ENCODE results near the gene TGFBI.

Gene TGFBI

DNA sequence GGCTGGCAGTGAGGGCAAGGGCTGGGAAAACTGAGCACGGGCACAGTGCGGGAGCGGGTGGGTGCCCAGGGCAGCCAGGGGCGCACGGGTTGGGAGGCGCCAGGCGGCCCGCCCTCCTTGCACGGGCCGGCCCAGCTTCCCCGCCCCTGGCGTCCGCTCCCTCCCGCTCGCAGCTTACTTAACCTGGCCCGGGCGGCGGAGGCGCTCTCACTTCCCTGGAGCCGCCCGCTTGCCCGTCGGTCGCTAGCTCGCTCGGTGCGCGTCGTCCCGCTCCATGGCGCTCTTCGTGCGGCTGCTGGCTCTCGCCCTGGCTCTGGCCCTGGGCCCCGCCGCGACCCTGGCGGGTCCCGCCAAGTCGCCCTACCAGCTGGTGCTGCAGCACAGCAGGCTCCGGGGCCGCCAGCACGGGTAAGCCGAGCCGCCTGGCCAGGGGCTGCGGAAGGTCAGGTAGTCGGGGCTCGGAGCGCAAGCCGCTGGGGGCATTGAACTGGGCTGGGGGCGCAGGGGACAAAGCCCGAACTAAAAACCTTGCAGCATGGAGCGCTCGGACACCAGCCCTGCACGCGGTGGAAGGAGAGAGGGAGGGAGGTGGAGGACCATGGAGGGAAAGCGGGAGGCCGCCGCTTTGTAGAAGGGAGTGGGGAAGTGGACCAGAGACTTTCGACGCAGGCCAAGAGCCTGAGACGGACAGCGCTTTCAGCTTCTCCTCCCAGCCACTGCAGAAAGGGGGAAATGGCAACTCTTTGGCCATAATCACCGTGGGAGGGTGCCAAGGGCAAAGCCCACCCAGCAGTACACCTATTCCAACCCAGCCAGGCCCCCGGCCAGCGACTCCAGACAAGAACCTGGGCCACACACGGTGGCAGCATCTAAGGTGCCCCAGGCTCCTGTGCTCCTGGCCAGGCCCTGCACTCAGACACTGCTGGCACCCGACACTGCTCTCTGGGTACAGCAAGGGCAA is at the start of gene TGFBI:
Gene TGFBI (plus strand): TSS at position 207 of the 961 bp plus-strand sequence. CDS start 68 bp downstream, at position 275.
- DNase-seq = no peak

DNA sequence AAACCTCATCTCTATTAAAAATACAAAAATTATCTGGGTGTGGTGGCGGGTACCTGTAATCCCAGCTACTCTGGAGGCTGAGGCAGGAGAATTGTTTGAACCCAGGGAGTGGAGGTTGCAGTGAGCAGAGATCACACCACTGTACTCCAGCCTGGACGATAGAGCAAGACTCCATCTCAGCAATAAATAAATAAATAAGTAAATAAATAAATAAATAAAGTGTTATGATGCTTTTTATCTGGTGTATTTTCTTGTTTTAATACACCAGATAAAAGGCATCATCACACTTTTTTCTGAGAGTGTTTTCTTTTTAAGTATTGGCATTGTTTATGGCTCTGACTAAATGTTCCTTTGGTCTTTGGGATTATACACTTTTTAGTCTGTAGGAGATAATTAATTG is 49.8 kb upstream of the TGFBI start:
- no peak for DNase-seq

DNA sequence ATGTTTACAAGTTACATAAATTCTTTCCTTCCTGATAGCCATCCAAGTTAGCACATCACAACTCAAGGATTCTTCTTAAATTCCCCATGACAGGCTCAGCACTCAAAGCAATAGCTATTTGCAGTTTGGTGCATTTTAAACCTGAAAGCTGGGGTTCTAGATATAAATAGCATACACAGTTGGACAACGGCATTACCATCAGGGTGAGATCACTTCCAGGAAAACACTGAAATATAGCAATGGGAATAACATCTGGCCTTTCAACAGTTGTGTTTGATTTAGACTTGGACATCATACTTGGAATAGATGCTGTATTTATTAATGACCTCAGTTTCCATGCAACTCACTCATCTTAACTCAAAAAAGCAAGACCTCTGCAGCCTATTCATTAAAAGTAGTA is 49.3 kb upstream of the TGFBI start:
- DNase-seq = no peak

DNA sequence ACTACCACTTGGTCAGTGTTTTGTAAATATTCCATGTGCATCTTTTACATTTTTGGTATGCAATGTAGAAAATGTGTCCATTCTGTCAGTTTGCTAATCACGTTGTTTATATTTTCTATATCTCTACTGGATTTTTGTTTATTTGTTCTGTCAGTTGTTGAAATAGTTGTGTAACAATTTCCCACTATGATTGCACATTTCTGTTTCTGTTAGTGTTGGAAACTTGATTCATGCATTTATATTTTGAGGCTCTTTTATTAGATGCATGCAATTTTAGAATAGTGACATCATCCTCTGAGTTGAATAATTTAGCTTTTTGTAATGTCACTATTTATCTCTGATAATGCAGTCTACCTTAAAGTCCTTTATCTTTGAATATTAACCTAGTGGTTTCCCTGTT is 48.2 kb upstream of the TGFBI start:
- DNase-seq = no peak

DNA sequence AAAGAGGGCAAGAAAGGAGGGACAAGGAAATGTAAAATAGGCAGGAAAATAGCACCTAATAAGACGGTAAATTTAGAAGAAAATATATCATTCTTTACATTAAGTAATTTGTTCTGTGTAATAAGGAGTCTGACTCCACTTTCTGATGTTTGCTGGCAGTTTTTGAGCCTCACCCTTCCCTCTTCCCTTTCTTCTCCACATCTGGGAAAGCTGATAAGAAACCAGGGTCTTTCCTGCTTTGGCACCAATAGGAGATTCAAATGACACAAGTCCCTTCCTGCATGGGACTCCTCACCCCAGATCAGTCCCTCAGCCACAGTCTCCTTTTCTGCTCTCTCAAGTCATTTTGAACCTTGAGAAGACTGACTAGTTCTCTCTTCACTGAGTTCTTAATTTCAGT is 42.8 kb upstream of the TGFBI start:
- no peak for DNase-seq

DNA sequence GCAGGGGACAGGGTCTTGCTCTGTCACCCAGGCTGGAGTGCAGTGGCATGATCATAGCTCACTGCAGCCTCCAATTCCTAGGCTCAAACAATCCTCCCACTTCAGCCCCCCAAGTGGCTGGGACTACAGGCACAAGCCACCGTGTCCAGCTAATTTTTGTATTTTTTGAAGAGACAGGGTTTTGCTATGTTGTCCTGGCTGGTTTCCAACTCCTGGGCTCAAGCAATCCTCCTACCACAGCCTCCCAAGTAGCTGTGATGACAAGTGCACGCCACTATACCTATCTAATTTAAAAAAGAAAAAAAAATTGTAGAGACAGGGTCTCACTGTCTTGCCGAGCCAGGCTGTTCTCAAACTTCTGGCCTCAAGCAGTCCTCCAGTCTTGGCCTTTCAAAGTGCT is 42.4 kb upstream of the TGFBI start:
- DNase-seq = no peak

DNA sequence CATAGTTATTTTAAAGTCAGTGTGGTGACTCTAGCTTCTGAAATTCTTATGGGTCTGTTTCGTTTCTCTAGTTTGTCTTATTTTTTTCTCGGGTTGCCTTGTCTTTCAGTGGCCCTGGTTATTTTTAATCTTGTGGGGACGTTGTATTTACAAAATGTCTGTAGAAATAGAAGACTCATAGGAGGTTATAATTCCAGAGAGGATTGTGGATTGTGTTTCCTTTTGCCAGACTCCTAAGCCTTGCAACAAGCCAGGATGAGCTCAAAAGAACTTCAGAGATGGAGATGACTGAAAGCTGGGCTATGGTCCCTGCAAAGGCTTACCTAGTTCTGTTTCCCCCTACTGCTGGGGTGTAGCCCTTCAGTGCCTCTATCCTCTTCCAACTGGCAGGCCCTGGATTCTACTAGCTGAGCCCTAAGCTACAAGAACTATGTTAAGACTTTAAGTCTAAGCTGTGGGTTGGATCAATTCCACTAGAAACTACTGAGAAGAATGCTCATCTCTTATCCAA is 41.8 kb upstream of the TGFBI start:
- no peak for DNase-seq

DNA sequence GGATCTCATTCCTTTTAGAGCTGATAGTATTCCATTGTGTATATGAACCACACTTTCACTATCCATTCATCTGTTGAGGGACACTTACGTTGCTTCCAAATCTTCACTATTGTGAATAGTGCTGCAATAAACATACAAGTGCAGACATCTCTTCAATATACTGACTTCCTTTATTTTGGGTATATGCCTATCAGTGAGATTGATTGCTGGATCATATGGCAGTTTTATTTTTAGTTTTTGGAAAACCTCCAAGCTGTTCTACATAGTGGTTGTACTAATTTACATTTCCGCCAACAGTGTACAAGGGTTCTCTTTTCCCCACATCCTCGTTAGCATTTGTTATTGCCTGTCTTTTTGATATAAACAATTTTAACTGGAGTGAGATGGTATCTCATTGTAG is 40.2 kb upstream of the TGFBI start:
- DNase-seq = no peak

DNA sequence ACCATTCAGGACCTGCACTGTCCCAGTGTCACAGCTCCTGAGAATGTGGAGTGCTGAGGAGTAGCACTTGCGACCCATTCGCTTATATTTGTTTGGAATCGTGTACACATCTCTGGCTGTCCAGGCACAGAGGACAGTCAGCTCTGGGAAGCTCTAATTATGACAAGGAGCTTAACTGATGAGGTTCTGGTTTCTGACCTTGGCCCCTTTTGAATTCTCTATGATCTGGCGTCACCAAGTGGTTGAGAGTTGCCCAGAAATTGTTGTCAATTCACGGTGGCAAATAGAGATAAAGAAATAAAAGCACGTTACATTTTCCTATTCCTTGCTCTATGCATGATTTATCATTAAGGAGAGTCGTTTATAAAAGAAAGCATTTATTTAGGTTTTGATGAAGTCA is 39.1 kb upstream of the TGFBI start:
- DNase-seq = no peak

DNA sequence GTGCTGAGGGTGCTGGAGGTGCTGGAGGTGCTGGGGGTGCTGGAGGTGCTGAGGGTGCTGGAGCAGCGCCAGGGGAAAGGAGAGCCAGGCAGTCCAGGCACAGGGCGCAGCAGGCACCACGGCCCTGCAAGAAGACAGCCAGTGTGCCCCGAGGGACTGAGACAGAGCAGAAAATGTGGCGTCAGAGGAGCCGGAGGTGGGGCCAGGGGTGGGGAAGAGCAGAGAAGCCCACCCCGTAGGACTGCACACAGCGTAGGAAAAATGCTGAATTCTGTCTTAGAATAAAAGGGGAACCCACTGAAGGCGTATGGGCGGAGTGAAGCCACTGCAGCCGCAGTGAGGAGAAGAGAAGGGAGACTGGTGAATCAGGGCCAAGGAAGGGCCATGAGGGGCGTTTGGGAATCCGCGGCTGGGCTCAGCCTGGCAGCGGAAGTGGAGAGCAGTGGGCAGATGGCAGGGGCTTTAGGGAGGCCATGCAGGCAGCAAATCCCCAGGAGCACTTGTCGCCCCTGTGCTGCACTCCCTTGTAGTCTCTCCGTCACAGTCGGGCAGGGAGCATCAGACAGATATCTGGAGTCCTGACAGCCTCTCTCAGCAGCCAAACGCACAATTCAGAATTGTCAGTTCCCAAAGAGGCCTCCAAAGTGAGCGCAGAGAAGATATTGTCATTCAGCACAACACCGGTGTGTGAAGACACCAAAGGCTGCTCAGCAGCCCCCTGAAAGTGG is 38.1 kb upstream of the TGFBI start:
- DNase-seq = no peak

DNA sequence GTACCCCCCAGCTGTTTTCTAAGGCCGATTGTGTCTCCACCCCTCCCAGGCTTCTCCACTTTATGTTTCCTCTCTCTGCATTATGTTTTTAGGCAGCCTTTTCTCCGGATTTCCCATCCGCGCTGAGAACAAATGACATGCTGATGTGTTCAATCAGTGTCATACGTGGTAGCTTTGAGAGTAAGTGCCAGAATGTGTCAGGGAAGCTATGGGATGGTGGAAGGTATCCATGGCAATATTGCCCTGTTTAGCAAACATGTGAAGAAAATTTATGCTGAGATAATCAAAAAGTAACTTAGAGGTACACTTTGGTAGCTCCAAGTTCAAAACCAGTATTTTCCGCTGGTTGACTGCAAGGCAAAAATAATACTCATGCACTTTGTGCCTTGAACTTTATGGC is 37.4 kb upstream of the TGFBI start:
- DNase-seq = no peak

DNA sequence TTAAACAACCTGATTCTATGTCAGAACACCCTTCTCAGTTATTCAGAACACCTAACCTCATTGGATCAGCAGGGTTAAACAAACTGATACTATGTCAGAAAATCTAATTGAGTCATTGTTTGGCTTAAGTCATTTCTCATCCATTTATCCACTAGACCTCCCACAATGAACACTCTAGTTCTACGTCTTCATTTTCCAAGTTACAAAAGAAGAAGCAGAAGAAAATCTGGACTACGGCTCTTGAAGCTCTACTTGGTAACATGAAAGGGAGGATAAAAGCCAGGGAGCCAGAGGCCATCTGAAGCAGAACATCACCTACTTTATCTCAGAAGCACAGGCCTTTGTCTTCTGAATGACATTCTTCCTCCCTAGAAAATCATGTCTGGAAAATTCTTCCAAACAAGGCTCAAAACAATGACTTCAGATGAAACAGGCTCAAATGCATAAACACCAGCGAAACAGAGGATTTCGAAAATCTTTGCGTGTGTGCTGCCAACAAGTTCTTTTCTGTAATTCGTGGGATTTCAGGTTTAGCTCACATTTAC is 35.4 kb upstream of the TGFBI start:
- no peak for DNase-seq

DNA sequence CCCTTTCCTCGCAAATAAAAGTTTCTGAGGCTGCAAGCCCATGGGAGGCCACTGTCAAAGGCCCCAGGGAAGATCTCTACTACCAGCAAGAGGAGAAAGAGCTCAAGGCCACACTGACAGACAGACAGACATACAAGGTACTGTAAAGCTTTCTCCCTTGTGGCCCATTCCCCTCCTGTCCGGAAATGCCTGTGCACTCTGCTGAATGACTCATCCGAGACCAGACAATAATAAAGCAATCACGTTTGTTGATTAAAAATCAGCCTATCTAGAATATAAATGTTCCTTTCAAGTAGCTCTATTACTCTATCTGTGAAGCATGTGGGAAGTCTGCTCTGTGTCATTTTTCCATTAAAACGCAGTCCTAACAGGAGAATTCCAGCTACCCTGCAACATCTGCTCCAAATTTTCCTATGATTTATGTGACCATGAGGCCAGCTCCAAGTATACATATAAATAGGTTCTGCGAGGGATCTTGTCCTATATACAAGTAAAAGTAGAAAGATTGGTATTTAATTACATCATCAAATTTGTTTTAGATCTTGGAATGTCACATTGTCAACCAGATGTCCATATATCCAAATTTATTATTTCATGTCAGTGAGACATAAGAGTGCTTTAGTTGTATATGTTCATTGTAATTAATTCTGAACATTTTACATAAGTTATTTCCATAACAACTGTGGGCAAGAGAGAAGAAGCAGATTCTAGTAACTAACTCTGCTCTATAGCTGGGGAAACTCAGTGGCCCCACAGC is 34.7 kb upstream of the TGFBI start:
- DNase-seq = no peak

DNA sequence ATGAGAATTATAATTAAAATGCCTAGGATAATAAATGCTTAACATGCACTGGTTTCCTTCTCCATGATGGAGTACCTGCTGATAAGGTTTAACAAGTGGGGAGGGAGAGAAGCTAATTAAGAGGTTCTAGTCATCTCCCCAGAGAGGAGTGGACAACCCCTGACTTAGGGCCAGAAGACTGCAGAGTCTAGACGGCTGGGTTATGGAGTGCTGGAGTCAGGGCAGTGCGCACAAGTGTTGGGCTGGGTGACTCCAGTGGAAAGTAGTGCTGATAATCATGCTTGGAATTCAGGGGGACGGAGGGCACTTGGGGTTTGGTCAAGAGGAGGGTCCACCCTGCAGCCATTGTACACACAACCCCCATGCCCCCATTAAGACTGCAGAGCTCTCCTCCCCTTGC is 32.8 kb upstream of the TGFBI start:
- no peak for DNase-seq

DNA sequence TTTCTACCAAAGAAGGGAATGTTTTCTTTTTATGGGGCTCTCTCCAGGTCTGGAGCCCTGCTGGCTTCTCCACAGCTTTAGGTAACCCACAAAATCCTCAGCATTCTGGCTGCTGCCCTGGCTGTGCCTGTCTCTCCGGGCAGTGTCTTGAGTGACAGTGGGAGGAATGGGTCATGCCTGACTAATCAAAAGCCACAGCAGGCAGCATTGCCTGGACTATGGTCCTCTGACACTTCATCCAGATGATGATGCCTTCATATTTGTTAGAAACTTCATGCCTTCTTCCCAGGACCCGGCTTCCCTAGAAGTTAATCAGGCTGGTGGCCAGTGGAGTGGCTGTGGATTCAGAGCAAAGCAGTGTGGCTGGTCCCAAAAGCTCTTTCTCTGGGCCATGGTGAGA is 32.2 kb upstream of the TGFBI start:
- no peak for DNase-seq

DNA sequence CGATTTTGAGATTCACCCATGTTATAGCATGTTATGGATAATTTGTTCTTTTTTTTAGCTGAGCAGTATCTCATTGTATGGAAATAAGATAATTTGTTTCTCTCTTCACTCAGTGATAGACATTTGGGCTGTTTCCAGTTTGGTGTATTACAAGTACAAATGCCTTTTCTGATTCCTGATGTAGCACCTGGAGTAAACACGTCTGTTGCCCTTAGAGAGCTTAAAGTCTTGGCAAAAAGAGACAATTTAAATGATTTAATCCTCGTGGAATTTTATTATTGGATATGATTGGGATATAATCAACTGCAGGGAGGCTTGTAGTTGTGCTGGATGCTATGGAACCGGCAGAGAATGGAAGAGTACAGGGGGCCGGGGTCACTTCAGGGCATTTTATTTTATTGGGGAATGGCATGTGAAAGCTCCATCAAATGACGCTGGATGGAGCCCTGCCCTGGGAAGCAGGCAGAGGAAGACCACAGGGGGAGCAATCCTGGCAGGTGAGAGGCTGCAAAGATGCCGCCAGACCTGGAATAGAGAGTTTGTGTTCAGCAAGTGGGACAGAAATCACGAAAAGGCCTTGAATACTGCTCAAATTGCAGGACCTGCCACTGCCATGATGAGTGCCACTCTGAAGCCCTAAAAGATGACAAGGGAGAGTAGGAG is 31.0 kb upstream of the TGFBI start:
- DNase-seq = no peak

DNA sequence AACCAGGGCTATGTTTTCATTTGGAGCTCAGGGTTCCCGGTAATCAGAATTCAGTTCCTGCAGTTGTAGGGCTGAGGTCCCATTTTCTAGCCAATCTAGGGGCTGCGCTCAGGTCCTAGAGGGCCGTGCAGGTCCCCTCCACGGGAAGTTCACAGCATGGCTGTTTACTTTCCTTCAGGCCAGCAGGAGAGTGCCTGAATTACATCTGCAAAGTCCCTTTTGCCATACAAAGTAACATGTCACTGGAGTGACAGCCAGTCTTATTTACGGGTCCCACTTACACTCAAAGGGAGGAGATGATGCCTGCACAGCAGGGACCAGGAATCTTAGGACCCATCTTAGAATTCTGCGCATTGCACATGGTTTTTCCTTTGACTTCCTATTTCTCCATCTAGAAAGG is 29.9 kb upstream of the TGFBI start:
- DNase-seq = no peak

DNA sequence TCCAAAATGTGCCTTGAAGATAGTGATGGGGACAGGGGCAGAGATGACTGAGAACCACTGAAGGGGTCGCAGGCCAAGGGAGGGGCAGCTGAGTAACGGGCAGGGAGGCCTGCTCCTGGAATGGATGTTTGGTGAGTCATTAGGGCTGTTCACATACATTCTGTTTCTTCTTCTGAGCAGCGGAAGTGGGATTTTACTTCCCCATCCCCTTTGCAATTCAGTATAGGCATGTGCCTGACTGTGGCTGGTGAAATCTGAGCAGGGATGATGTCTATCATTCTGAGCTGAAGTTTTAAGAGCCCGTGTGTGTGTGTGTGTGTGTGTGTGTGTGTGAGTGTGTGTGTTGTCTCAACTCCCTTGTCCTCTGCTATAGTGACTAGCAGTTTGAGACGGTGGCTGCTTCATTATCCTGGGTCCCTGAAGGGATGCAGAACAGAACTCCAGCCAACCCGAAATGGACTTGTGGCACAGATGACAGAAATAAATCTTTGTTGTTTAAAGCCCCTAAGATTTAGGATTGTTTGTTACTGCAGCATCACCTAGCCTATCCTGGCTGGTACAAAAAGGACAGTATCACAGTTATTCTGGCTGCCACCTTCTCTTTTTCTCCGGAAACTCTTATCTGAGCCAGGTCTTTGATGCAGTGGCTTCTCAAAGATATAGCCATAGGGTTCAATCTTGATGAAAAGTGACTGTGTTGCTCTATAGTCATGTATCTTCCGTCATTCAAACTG is 29.2 kb upstream of the TGFBI start:
- DNase-seq = no peak

DNA sequence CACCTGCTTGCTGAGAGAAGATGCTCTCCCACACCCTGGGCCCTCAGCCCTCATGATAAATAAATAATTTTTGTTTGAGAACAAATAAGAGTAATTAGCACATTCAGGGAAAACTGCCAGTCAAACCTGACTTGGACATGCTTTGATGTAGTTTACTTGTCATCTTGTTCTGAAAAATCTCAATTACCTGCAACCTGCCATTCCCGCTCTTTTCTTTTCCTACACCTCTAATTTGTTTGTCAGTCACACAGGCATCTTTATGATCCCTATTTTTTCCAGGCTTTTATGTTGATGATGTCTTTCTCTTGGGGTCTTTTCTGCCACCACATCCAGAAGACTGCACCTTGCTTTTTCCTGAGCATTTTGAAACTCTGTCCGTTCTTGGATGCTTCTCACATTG is 28.6 kb upstream of the TGFBI start:
- no peak for DNase-seq

DNA sequence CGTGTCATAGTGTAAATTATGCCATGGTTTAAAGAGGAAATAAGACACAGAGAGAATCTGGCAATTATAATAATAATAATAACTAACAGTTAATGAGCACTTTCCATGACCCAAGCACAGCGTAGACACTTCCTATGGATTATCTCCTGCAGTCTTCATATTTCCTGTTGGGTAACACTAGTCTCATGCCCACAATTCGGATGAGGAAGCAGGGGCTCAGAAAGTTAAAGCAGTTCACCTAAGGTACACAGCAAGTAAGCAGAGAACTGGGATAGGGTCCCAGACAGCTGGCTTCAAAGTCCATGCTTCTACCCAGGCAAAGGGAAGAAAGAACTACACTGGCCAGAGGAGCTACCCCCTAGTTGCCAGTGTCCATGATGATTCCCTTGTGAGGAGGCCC is 27.9 kb upstream of the TGFBI start:
- DNase-seq = no peak

DNA sequence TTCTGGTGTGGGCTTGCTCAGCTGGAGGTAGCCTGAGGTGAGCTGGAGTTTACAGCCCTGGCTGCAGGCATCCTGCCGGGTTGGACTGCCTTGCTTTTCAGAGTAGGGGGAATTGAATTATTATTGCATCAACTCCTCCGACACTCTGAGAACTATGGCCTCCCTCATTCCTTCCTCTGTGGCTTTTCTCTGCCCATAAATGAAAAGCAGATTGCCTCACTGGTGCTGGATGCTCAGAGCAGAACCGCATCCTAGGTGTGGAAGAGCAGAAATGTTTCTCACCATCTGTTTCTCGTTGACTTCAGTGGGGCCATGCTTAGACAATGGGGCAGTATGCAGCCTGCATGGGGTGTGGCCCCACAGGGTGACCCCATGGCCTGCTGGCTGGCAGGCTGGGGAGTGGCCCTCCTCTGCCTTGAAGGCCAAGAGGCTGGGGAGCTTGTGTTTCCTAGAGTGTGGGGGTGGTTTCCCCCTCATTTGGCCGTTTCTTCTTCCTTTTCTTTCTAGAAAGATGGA is 27.3 kb upstream of the TGFBI start:
- no peak for DNase-seq

DNA sequence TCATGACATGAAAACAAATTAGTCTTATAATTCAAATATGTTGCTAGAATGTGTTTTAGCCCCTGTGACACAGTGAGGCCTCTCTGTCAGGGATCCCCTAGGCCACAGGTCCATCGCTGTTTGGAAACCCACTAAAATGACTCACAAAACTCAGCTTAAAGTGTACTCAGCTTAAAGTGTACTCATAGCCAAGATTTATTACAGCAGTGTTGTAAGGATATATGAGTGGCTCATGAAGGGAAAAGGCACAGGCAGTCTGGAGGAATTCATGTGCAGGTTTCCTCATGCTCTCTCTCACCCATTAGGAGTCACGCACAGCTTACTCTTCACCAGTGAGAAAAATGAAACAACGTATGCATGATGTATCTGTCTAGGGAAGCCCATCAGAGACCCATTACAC is 24.4 kb upstream of the TGFBI start:
- DNase-seq = no peak

All from NCI-H1105 (cell line).